SK-N-MC (cell line): ENCODE results near the gene BICD1.
"Not testable (repeated sequence)": the region's sequence is repeated elsewhere in the genome, so short reads cannot be mapped to it uniquely, and the experiment has no call there.

Source experiments
- DNase-seq: peaks from one replicate; pipeline ENCODE4 v3.0.0-alpha.2; 2011; ENCODE audit warnings: low read depth, low spot score
- H3K27ac ChIP-seq: fragments of 200-600 bp; sonication (generic); 2 replicates; pipeline ENCODE4 v1.5.1; 2016; ENCODE audit warnings: mixed run types
- H3K36me3 ChIP-seq: fragments of 200-600 bp; sonication (generic); 2 replicates; pipeline ENCODE4 v1.6.1; 2017; ENCODE audit warnings: antibody characterized with exemption, low read length, mixed read lengths; ENCODE audit not compliant: insufficient read depth
- H3K4me3 ChIP-seq: fragments of 200-600 bp; sonication (generic); 2 replicates; pipeline ENCODE4 v1.5.1; 2016
- H3K9ac ChIP-seq: fragments of 200-600 bp; sonication (generic); 2 replicates; pipeline ENCODE4 v1.8.0; 2017; ENCODE audit warnings: mixed run types, mixed read lengths; ENCODE audit not compliant: insufficient read length
- H3K9me3 ChIP-seq: fragments of 200-600 bp; sonication (generic); 2 replicates; pipeline ENCODE4 v1.6.1; 2017; ENCODE audit warnings: low read depth, mild to moderate bottlenecking, antibody characterized with exemption, low read length, moderate library complexity, mixed read lengths
- EZH2 ChIP-seq: fragments of 200-600 bp; sonication (generic); IDR thresholded peaks from one replicate; pipeline ENCODE4 v1.6.1; 2017; ENCODE audit warnings: antibody characterized with exemption
- FOXP2 ChIP-seq: optimal IDR thresholded peaks from 2 replicates; pipeline ENCODE3; 2011; ENCODE audit warnings: mild to moderate bottlenecking, moderate library complexity; ENCODE audit not compliant: insufficient read depth; ENCODE audit errors: extremely low read length, control extremely low read depth
- POLR2AphosphoS5 ChIP-seq: IDR thresholded peaks from 2 replicates; pipeline ENCODE4 v1.6.1; 2012; ENCODE audit warnings: mild to moderate bottlenecking, low read depth, low read length, borderline replicate concordance

BICD1 gene

DNA sequence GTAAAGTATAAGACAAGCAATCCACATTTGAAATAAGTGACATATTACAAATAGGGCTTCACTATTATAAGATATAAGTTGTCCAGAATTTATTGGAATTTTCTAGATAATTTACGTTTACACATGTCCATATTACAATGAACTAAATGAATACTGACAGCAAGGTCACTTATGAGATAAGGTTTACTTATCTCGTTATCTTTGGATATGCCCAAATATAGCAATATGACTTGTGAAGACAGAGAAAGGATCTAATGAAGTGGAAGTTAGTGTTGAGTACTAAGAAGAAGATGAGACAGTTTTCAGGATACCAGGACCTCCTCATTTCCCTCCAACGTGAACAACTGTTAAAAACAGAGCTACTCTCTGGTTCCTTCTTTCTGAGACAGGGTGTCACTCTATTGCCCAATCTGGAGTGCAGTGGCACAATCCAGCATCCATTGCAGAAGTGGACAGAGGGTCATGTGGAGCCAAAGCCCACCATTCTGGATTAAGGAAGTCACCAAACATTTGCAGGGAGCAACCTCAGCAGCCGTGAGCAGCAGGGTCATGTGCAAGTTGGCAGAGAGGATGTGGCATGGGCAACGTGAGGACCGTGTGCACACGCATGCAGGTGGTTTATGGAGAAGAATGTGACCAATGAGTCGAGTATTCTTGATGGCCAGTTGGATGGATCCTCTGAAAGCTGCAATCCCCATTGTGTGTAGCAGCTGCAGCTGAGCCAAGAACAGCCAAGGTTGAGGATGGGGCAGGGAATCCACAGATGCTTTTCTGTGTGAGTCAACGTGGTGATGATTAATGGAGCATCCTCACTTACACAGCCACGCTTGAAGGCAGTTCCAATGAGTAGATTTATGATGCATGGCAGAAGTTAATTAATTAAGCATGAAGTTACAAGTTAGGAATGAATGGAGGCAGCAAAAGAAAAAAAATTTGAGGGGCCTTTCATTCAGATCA is 111.0 kb downstream of the BICD1 start:
- no peak for DNase-seq

GRCh38 chr12:32223941-32224340 is 117.3 kb downstream of the BICD1 start:
- TF ChIP-seq FOXP2 (no peak), EZH2 (no peak), POLR2AphosphoS5 (no peak)
- no peak overlapping the region for H3K9ac ChIP-seq
- no peaks in the 10 kb centered on the region for H3K36me3 ChIP-seq
- DNase-seq = no peak
- H3K9me3 ChIP-seq = no peaks in the 10 kb centered on the region
- H3K4me3 ChIP-seq = no peak overlapping the region
- H3K27ac ChIP-seq = no peak overlapping the region

More for the DNA sequence above, 111.0 kb downstream of the BICD1 start:
- H3K9me3 ChIP-seq = no peaks in the 10 kb centered on the region
- H3K4me3 ChIP-seq = no peak overlapping the region
- no peak overlapping the region for H3K27ac ChIP-seq
- H3K9ac ChIP-seq = no peak overlapping the region
- TF ChIP-seq EZH2 (no peak), FOXP2 (no peak), POLR2AphosphoS5 (no peak)
- H3K36me3 ChIP-seq = peaks cover 13% of the 10 kb centered on the region; the same call in 1 of the 2 replicates

GRCh38 chr12:32226768-32227167 is 120.1 kb downstream of the BICD1 start:
- TF ChIP-seq EZH2 (no peak), POLR2AphosphoS5 (no peak), FOXP2 (no peak)
- Histone ChIP-seq H3K9ac (no peak overlapping the region), H3K36me3 (no peaks in the 10 kb centered on the region), H3K4me3 (no peak overlapping the region), H3K9me3 (no peaks in the 10 kb centered on the region), H3K27ac (no peak overlapping the region)
- DNase-seq = no peak

DNA sequence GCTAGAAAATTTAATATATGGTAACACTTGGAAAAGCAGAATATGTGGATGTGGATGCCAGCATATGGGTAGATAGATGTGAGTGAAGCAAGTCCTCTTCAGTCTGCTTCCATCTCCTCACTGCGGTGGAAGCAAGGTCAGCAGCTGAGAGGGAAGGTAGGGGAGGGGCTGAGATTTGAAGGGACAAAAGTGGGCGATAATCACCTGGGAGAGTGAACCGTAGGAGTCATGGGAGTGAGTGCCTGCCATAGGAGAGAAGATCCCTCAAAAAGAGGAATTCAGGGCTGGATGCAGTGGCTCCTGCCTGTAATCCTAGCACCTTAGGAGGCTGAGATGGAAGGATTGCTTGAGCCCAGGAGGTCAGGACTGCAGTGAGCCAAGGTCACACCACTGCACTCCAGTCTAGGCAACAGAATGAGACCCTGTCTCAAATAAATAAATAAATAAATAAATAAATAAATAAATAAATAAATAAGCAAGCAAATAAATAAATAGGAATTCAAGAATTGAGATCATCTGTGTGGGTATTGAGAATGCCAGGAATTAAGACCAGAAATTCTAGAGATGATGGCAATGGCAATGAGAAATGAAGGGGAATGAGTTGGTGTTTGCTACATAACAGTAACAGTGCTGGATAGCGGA is 123.4 kb downstream of the BICD1 start:
- Histone ChIP-seq H3K4me3 (no peak overlapping the region), H3K27ac (no peak overlapping the region), H3K36me3 (no peaks in the 10 kb centered on the region), H3K9me3 (no peaks in the 10 kb centered on the region), H3K9ac (no peak overlapping the region)
- DNase-seq = no peak
- TF ChIP-seq POLR2AphosphoS5 (no peak), FOXP2 (no peak), EZH2 (no peak)

DNA sequence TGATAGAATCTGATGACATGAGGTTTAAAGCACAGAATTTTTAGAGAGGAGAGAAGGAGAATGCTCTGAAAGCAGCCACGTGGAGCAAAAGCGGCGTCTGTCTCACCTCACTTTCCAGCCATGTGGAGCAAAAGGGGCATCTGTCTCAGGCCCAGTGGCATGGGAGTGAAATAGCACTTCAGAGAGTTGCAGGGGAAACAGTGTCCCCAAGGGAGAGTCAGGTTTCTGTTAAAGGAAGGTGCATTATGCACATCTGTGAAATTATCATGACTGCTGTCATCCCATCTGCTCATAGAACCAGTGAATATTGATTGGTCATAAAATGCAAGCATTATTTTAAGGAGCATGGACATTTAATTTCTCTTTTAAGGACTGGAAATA is 124.0 kb downstream of the BICD1 start:
- TF ChIP-seq FOXP2 = no peak
- no peak for TF ChIP-seq POLR2AphosphoS5
- no peak for TF ChIP-seq EZH2
- DNase-seq = no peak
- Histone ChIP-seq H3K27ac (no peak overlapping the region), H3K9ac (no peak overlapping the region), H3K9me3 (no peaks in the 10 kb centered on the region), H3K4me3 (no peak overlapping the region), H3K36me3 (no peaks in the 10 kb centered on the region)

- H3K9me3 ChIP-seq, H3K36me3 ChIP-seq, DNase-seq, H3K4me3 ChIP-seq, H3K9ac ChIP-seq, H3K27ac ChIP-seq: not testable (repeated sequence)
Observed at GRCh38 chr12:32231361-32231760, 124.7 kb downstream of the BICD1 start.

DNA sequence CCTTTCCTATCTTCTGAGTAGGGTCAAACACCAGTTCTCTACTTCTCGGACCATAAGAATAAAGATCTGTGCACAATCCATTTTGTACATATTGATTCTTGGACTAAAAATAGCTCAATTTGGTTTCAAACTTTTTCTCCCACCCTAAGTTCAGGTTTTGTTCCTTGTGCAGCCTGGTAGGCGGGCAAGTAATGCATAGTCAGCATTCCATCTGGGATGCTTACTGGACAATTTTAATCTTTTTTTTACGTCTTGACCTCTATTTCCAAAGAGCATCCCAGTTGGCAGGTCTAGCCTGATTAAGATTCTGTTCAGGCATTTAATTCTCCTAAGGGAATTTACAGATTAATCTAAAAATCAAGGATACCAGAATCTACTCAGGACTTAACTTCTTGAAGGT is 126.9 kb downstream of the BICD1 start:
- no peak for DNase-seq
- TF ChIP-seq EZH2 = no peak
- TF ChIP-seq POLR2AphosphoS5 = no peak
- TF ChIP-seq FOXP2 = no peak
- Histone ChIP-seq H3K27ac (no peak overlapping the region), H3K4me3 (no peak overlapping the region), H3K36me3 (peaks cover 4% of the 10 kb centered on the region; the same call in 1 of the 2 replicates), H3K9me3 (no peaks in the 10 kb centered on the region), H3K9ac (no peak overlapping the region)

- Histone ChIP-seq H3K9me3 (no peaks in the 10 kb centered on the region), H3K9ac (no peak overlapping the region), H3K4me3 (no peak overlapping the region), H3K36me3 (peaks cover 4% of the 10 kb centered on the region; the same call in 1 of the 2 replicates), H3K27ac (no peak overlapping the region)
- no peak for DNase-seq
- TF ChIP-seq EZH2 = no peak
- TF ChIP-seq POLR2AphosphoS5 = no peak
- TF ChIP-seq FOXP2 = no peak
Observed at GRCh38 chr12:32235251-32235650, 128.6 kb downstream of the BICD1 start.
